ENCODE results near the gene IFNAR1. TPM values are rescaled to one million over a fixed set of nuclear protein-coding genes. Genes with fewer than 3 reads are reported as not detected.

Gene IFNAR1
- total and polyA plus RNA-seq, 9 of the 15 experiments (the other 6 are each of a cell fraction or from before 2014, with no cell fraction given): 8.6 to 31.8 (median 14.8) TPM

DNA sequence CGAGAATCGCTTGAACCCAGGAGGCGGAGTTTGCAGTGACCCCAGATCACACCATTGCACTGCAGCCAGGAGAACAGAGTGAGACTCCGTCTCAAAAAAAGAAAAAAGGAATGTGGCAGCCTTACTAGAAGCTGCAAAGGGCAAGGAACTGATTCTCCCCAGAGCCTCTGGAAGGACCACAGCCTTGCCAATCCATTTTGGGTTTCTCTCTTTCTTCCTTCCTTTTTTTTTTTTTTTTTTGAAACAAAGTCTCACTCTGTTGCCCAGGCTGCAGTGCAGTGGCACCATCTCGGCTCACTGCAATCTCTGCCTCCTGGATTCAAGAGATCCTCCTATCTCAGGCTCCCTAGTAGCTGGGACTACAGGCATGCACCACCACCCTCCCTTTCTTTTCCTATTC lies 68.6 kb downstream of the IFNAR1 start:
- H3K9me3 ChIP-seq (replicated peaks; ENCODE audit: control insufficient read depth, insufficient read depth, low read depth, low read length): no peaks in the 10 kb centered on the region
- 32% methylated on average over 5 of the region's 5 CpGs for WGBS (ENCODE audit: insufficient coverage, low coverage, missing lambda C conversion rate)
- CTCF ChIA-PET (ENCODE audit: low intra/inter-chr PET ratio): no interaction called here
- FAIRE-seq (no peak), DNase-seq (ENCODE audit: extremely low read depth in 1 of 4, low spot score in 3 of 4) (no peak), ATAC-seq (no peak)
- TF ChIP-seq, protein P1, sequence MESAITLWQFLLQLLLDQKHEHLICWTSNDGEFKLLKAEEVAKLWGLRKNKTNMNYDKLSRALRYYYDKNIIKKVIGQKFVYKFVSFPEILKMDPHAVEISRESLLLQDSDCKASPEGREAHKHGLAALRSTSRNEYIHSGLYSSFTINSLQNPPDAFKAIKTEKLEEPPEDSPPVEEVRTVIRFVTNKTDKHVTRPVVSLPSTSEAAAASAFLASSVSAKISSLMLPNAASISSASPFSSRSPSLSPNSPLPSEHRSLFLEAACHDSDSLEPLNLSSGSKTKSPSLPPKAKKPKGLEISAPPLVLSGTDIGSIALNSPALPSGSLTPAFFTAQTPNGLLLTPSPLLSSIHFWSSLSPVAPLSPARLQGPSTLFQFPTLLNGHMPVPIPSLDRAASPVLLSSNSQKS (CRISPR knock-in tag; IDR thresholded peaks at IDR 0.05): no peak
- TF ChIP-seq SMAD4 (CRISPR knock-in tag; conservative IDR thresholded peaks at IDR 0.05) (no peak), NR3C1 (CRISPR knock-in tag; IDR thresholded peaks at IDR 0.05) (no peak), RUNX1 (IDR thresholded peaks at IDR 0.05; ENCODE audit: low read depth) (no peak), TRIM24 (IDR thresholded peaks at IDR 0.05) (no peak), BRCA1 (IDR thresholded peaks at IDR 0.05) (no peak), BRCA1 (CRISPR knock-in tag; IDR thresholded peaks at IDR 0.05) (no peak)
- H3K4me2 ChIP-seq (ENCODE audit: insufficient read depth, low read length): no peak overlapping the region
- H3K4me3 ChIP-seq: no peak overlapping the region
- no peaks in the 10 kb centered on the region for H4K20me1 ChIP-seq (replicated peaks; ENCODE audit: control insufficient read depth, insufficient read depth, low read length)
- H3K9ac ChIP-seq (ENCODE audit: insufficient read depth in 1 of 2, low read depth in 2 of 2, low read length in 2 of 2): no peak overlapping the region
- no peaks in the 10 kb centered on the region for H3K4me1 ChIP-seq (replicated peaks in 1 of 2; ENCODE audit: control insufficient read depth in 2 of 2, insufficient read depth in 2 of 2, low read length in 2 of 2)
- BruUV-seq (replicated peaks): no TSS peak
- POLR2A ChIA-PET: interaction anchor here (0.6 to 0.7 kb wide), 2 partner anchors 8 to 101 kb away, joined by 3 to 4 read pairs; no protein-coding TSS in a partner anchor
- no peaks in the 10 kb centered on the region for H3K9me1 ChIP-seq (ENCODE audit: control insufficient read depth, insufficient read depth, low read length)
- H2AFZ ChIP-seq (ENCODE audit: low read depth, low read length): no peak overlapping the region
- intact Hi-C loops (cut with micrococcal nuclease) (no loop called here), in situ Hi-C loops (cut with MboI) (no loop called here)
- no peaks in the 10 kb centered on the region for H3K36me3 ChIP-seq (ENCODE audit: control insufficient read depth, insufficient read depth, low read length)
- no peaks in the 10 kb centered on the region for H3K79me2 ChIP-seq (ENCODE audit: control insufficient read depth, insufficient read depth, low read length)
- no peak overlapping the region for H3K27ac ChIP-seq (ENCODE audit: extremely low read depth, low read depth, low read length)
- H3K27me3 ChIP-seq (ENCODE audit: control insufficient read depth in 2 of 2, insufficient read depth in 2 of 2, low read length in 2 of 2): peaks cover 0 to 8% of the 10 kb centered on the region in 2 experiments; a peak in 1 of 5 replicates
